Measurements from ENCODE around the gene ZNF469. TPM values are rescaled to one million over a fixed set of nuclear protein-coding genes. Genes with fewer than 3 reads are reported as not detected.

The ZNF469 gene
- total RNA-seq, 4 donors from 2014 or later: 0.96 to 4.8 (median 2.1) TPM

DNA sequence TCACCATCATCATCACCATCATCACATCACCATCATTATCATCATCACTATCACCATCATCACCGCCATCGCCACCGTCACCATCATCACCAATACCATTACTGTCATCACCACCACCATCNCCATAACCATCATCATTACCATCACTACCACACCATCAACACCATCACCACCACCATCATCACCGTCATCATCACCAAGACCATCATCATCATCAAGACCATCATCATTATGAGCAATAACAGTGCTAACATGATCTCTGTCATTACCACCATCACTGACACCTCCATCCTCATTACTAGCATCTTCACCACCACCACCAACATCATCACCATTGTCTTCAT, 16.1 kb upstream of the ZNF469 start:
- Histone ChIP-seq H3K4me3 (no peak overlapping the region), H3K9me3 (peaks cover 0 to 19% (median 0%) of the 10 kb centered on the region in 3 donors), H3K27ac (no peak overlapping the region), H3K4me1 (no peaks in the 10 kb centered on the region), H3K36me3 (no peaks in the 10 kb centered on the region), H3K27me3 (peaks cover 32% of the 10 kb centered on the region)
- whole genome bisulfite sequencing, 2 donors (ENCODE audit: low coverage in 1 of 2): 86 to 98% methylated on average over 1 to 4 of the region's 4 CpGs
- TF ChIP-seq POLR2A (IDR thresholded peaks at IDR 0.05): no peak
- TF ChIP-seq, protein P1, sequence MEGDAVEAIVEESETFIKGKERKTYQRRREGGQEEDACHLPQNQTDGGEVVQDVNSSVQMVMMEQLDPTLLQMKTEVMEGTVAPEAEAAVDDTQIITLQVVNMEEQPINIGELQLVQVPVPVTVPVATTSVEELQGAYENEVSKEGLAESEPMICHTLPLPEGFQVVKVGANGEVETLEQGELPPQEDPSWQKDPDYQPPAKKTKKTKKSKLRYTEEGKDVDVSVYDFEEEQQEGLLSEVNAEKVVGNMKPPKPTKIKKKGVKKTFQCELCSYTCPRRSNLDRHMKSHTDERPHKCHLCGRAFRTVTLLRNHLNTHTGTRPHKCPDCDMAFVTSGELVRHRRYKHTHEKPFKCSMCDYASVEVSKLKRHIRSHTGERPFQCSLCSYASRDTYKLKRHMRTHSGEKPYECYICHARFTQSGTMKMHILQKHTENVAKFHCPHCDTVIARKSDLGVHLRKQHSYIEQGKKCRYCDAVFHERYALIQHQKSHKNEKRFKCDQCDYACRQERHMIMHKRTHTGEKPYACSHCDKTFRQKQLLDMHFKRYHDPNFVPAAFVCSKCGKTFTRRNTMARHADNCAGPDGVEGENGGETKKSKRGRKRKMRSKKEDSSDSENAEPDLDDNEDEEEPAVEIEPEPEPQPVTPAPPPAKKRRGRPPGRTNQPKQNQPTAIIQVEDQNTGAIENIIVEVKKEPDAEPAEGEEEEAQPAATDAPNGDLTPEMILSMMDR (IDR thresholded peaks at IDR 0.05): no peak
- no peak for TF ChIP-seq POLR2AphosphoS5 (IDR thresholded peaks at IDR 0.05)
- TF ChIP-seq EP300 (IDR thresholded peaks at IDR 0.05): no peak
- no peak for ATAC-seq

DNA sequence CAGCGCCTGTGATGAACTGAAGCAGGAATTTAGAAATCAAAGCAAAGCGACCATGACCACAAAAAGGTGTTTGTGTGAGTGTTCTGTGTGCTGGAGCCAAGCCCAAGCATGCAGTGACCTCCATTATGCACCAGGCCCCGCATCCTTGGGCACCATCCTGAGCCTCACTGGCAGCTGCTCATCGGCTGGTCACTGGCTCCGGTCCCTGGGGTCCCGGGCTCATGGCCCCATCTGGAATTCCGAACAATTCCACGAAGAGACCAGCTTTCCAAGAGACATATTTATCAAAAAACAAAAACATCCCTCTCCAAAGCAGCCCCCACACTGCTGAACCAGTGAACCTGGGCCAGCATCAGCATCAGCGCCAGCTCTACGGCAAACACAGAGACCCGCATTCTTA, 15.2 kb upstream of the ZNF469 start:
- no peak for ATAC-seq
- Histone ChIP-seq H3K4me3 (no peak overlapping the region), H3K9me3 (peaks cover 0 to 10% (median 0%) of the 10 kb centered on the region in 3 donors), H3K4me1 (no peaks in the 10 kb centered on the region), H3K36me3 (no peaks in the 10 kb centered on the region), H3K27ac (no peak overlapping the region), H3K27me3 (peaks cover 32% of the 10 kb centered on the region)
- 80 to 92% methylated on average over 1 to 4 of the region's 11 CpGs for WGBS, 2 donors (ENCODE audit: low coverage in 1 of 2)
- TF ChIP-seq EP300 (IDR thresholded peaks at IDR 0.05) (no peak), POLR2A (IDR thresholded peaks at IDR 0.05) (no peak), POLR2AphosphoS5 (IDR thresholded peaks at IDR 0.05) (no peak)
- TF ChIP-seq, protein P1 (IDR thresholded peaks at IDR 0.05): no peak

DNA sequence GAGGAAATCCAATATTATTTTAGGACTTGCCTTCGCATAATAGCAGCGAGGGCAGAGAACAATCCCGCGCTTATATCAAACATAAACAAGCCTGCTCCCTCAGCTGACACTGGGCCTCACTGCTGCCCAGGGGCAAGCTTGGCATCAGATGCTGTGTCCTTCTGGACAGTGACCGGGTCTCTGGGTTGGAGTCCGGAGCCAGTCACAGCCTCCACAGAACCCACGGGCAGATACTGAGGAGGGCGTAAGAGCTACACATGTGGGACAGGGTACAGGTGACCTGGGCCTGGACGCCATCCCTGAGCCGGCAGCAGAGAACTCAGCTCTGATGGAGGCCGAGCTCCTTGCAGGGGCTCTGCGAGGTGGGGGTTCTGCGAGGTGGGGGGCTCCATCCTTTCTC, 14.7 kb upstream of the ZNF469 start:
- TF ChIP-seq POLR2A (IDR thresholded peaks at IDR 0.05): no peak
- no peak for TF ChIP-seq POLR2AphosphoS5 (IDR thresholded peaks at IDR 0.05)
- TF ChIP-seq, protein P1 (IDR thresholded peaks at IDR 0.05): no peak
- no peak for TF ChIP-seq EP300 (IDR thresholded peaks at IDR 0.05)
- peaks cover 0 to 7% (median 0%) of the 10 kb centered on the region in 3 donors for H3K9me3 ChIP-seq
- H3K4me1 ChIP-seq: no peaks in the 10 kb centered on the region
- peaks cover 31% of the 10 kb centered on the region for H3K27me3 ChIP-seq
- no peaks in the 10 kb centered on the region for H3K36me3 ChIP-seq
- WGBS, 2 donors (ENCODE audit: low coverage in 1 of 2): 62% methylated on average over 2 of the region's 13 CpGs; no CpG with 5 or more reads in 1 of the 2 donors
- no peak for ATAC-seq
- no peak overlapping the region for H3K27ac ChIP-seq
- H3K4me3 ChIP-seq: no peak overlapping the region

DNA sequence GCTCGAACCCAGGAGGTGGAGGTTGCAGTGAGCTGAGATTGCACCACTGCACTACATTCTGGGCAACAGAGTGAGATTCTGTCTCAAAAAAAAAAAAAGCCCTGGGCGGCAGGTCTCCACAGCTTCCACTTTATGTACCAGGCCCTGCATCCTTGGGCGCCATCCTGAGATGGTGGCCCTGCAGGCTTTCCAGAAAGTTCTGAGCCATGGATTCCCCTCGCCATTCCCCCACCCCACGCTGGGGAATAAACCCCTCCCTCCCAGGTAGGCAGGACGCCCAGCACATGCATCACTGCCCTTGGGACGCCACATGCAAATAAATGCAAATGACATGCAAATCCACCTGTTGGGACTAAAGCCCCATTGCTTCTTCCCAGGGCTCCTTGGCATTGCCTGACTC, 13.8 kb upstream of the ZNF469 start:
- H3K4me3 ChIP-seq: no peak overlapping the region
- WGBS, 2 donors (ENCODE audit: low coverage in 1 of 2): 93 to 100% methylated on average over 1 to 3 of the region's 7 CpGs
- no peak for ATAC-seq
- H3K27ac ChIP-seq: no peak overlapping the region
- no peaks in the 10 kb centered on the region for H3K4me1 ChIP-seq
- H3K36me3 ChIP-seq: no peaks in the 10 kb centered on the region
- TF ChIP-seq POLR2AphosphoS5 (IDR thresholded peaks at IDR 0.05): no peak
- TF ChIP-seq, protein P1 (IDR thresholded peaks at IDR 0.05): no peak
- no peak for TF ChIP-seq EP300 (IDR thresholded peaks at IDR 0.05)
- no peak for TF ChIP-seq POLR2A (IDR thresholded peaks at IDR 0.05)
- H3K27me3 ChIP-seq: peaks cover 24% of the 10 kb centered on the region
- H3K9me3 ChIP-seq: no peaks in the 10 kb centered on the region

DNA sequence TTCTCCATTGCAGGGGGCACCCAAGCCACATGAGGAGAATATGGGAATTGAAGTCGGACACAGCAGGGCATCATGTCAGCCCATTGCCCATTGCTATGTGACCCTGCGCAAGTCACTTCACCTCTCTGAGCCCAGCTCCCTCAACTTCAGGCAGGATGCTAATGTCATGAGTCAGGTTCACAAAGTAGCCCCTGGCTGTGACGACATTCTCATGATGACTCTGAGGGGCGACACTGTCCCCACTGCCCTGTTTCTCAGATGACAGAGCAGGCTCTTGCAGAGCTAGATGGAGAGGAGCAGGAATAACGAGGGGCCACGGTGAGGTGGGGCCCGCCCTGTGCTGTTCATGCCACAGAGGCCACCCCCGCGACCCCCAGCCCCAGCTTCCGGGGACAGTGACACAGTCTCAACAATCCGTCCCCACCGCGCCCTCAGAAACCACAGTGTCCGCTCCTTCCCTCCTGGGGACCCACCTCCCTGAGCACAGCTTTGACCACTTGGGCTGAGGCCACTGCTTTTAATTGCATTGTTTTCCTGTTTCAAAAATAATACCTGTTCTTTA, 13.2 kb upstream of the ZNF469 start:
- H3K27me3 ChIP-seq: peaks cover 24% of the 10 kb centered on the region
- H3K4me1 ChIP-seq: no peaks in the 10 kb centered on the region
- no peak for ATAC-seq
- 90 to 100% methylated on average over 7 to 12 of the region's 14 CpGs for WGBS, 2 donors (ENCODE audit: low coverage in 1 of 2)
- no peaks in the 10 kb centered on the region for H3K9me3 ChIP-seq
- H3K36me3 ChIP-seq: no peaks in the 10 kb centered on the region
- H3K27ac ChIP-seq: no peak overlapping the region
- TF ChIP-seq, protein P1 (IDR thresholded peaks at IDR 0.05): no peak
- TF ChIP-seq POLR2AphosphoS5 (IDR thresholded peaks at IDR 0.05) (no peak), EP300 (IDR thresholded peaks at IDR 0.05) (no peak), POLR2A (IDR thresholded peaks at IDR 0.05) (no peak)
- H3K4me3 ChIP-seq: no peak overlapping the region

Data from gastroesophageal sphincter (tissue), 4 donors.